Muscle of arm (tissue), 12 donors: ENCODE results near the gene DNAJC18. TPM values are rescaled to one million over a fixed set of nuclear protein-coding genes. Genes with fewer than 3 reads are reported as not detected.
"Not testable (repeated sequence)": the region's sequence is repeated elsewhere in the genome, so short reads cannot be mapped to it uniquely, and the experiment has no call there.

Source experiments
- DNase-seq: peaks from one replicate; pipeline ENCODE4 v3.0.0-alpha.2; 2013
- polyA plus RNA-seq, 12 donors: library from polyadenylated mRNA; unstranded; fragments of 120-200 nt; gene quantifications; one replicate each; pipeline ENCODE4 v1.2.1, GENCODE V29; 2013; ENCODE audit not compliant: insufficient read length in 12 of 12

Gene DNAJC18
- polyA plus RNA-seq, 12 donors: 10.4 to 82.0 (median 27.2) TPM

DNA sequence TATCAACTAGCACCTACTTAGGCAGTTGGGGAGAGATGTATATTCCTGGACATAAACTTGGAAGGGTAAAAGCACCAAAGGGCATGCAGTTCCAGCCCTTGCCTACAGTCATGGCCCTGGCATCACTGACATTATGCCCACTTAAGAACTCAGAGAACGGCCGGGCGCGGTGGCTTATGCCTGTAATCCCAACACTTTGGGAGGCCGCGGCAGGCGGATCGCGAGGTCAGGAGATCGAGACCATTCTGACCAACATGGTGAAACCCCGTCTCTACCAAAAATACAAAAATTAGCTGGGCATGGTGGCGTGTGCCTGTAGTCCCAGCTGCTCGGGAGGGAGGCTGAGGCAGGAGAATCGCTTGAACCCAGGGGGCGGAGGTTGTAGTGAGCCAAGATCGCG lies 1.1 kb upstream of the DNAJC18 start:
- DNase-seq: not testable (repeated sequence)

DNA sequence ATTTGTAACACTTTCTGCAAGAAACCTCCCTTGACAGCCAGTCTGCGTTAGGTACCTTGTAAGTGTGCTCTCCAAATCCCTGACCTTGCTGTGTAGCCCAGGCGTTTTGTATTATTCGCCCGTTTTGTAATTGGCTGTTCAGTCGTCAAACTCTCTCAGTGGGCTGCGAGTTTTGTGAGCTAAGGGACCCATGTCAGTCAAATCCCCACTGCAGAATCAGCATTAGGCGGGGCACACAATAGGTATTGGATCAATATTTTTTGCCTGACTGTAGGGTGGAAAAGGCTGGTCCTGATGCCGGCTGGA lies 665 bp downstream of the DNAJC18 start:
- DNase-seq: no peak

DNA sequence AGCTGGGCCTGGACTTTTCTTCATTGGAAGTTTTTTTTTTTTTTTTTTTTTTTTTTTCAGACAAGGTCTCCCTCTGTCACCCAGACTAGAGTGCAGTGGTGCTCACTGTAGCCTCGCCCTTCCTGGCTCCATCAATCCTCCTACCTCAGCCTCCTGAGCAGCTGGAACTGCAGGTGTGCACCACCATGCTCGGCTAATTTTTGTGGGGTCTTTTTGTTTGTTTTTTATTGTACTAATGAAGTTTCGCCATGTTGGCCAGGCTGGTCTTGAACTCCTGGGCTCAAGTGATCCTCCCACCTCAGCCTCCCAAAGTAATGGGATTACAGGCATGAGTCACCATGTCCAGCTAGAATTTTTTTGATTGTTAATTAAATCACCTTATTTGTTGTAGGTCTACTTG lies 3.6 kb downstream of the DNAJC18 start:
- no peak for DNase-seq

DNA sequence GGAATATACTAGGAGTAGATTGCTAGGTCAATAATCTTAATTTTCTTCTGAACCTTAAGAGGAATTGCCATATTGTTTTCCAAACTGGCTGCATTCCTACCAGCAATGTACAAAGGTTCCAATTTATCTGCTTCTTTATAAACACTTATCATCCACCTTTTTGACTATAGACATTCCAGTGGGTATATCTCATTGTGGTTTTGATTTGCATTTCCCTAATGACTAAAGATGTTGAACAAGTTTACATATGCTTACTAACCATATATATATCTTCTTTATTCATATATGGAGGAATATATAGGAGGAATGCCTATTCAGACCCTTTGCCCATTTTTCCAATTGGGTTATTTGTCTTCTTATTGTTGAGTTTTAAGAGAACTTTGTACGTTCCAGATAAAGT lies 7.6 kb downstream of the DNAJC18 start:
- DNase-seq: no peak

DNA sequence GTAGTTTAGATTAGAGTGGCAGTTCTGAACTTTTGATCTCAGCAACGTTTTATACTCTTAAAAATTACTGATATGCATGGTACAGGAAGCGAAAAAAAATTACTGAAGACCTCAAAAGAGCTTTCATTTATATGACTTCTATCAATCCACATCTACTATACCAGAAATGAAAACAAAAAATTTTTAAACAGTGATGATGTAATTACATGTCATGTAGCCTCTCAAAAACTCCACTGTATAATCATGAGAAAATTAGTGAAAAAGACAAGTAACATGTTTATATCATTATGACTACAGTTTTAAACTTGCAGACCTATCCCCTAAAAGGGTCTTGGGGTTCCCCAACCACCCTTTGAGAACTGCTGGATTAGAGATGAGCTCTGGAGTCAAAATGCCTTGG lies 9.3 kb downstream of the DNAJC18 start:
- DNase-seq: no peak

DNA sequence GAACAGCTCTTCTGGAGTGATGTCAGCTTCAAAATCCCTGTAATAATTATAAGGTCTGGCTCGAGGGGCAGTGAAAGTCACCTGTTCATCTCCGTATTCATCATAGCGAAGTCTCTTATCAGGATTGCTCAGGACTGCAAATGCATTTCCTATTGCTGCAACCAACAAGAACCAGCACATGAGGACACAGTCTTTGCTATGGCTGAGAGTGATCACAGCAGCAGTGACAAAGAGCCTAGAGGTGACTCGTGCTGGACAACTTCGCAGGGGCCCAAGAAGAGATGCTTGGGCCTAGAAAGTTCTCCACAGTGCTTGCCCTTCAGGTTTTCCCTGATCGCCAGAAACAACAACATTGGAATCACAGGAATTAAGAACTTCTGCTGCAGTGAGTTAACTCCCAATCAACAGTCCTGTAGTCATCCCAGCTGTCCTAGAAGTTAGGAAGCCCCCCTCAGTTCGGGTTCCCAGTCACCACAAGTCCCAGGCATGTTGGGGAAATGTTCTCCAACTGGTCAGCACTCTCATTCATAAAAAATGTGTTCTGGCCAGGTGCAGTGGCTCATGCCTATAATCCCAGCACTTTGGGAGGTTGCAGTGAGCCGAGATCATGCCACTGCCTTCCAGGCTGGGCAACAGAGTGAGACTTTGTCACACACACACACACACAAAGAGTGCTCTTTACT lies 13.0 kb downstream of the DNAJC18 start:
- no peak for DNase-seq

DNA sequence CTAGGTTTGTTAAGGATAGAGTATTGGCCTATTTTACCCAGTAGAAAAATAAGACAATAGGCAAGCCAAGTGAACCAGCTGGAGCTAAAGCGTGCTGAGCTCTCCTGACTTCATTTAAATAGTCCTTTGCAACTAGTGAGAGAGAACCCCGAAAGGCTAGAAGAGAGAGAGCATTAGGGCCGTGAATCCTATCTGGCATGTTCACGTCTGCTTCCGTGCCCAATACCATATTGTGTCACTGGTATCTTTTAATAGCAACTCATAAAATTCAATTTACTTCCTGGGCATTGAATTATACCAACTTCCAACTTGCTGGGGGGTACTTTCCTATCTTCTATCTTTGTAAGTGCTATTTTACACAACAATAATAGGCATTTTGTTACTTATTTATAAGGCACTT lies 13.8 kb downstream of the DNAJC18 start:
- no peak for DNase-seq

DNA sequence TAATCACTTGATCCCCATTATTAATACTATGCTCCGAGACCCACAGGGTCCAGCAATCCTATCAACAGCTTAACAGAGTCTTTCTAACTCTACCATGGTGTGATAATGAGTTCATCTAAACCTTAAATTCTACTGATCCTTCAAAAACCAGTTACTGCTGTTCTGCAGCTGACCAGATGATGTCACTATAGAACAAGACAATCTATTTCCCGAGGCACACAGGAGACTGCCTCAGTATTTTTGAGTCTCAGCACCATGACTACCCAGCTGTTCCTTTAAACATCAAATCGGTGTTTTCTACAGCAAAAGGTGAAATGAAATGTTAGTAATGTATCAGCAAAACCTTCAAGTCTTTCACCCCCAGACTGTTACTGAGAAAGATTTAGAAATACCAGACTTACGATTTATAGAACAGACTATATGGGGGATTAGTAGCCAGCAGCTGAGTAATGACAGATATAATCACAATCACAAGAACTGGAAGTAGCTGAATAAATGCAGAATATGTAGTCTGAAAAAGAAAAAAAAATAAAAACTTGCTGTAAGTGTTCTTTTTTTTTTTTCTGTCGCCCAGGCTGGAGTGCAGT lies 16.9 kb downstream of the DNAJC18 start:
- peak; percentile 75 for DNase-seq

DNA sequence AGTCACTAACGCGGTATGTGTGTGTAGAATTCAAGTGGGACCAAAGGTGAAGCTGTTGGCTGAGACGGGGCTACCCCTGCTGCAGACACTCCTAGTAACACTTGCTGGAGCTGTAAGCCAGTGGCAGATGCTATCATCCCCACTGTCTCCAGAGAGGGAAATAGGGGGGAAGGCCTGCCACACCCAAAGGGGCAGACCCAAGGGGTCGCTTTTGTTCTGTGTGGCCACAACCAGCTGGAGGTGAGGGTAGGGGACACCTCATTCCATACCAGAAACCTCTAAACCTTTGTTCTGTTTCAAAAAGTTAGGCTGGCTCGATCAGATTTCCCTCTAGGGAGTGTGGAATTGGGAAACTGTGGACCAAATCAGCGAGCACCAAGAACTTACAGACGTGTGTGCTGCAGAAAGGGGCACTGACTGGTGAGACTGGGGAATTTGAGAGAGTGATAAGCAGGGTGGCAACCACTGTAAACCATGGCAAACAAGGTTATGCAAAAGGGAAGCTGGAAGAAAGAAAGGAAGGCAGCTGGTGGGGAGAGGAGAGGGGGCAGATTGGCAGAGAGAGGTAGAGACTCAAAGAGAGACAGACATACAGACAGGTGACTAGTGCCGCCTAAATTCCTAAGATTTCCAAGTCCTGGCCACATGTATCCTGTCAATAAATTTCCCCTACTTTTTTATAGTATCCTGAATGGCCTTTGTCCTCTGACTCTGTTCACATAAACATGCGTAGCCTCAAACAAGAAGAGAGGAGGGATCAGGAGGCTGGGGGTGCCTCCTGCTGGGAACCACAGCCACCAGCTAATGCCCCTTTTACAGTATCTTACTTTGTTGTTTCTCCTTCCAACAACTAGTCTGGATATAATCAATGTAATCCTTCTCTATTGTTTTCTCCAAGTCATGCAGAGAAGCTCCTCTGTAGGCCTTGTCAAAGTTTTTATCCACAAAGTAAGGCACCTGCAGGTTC lies 19.8 kb downstream of the DNAJC18 start:
- no peak for DNase-seq

DNA sequence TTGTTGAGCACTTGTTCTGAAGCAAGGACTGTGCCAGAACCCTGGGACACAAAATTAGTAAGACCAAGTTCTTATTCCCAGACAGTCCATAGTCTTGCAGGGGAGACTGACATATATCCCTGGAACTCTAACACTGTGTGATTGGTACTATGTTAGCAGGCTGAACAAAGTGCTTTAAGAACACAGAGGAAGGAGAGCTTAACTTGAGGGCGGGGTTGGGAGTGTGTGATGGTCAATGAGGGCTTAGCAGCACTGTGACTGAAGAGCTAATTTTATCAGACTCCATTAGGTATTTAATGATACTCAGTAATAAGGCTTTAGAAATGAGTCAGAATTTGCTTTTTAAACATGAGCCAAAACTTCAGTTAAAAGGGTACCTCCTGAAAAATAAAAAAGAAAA lies 20.5 kb downstream of the DNAJC18 start:
- DNase-seq: no peak

DNA sequence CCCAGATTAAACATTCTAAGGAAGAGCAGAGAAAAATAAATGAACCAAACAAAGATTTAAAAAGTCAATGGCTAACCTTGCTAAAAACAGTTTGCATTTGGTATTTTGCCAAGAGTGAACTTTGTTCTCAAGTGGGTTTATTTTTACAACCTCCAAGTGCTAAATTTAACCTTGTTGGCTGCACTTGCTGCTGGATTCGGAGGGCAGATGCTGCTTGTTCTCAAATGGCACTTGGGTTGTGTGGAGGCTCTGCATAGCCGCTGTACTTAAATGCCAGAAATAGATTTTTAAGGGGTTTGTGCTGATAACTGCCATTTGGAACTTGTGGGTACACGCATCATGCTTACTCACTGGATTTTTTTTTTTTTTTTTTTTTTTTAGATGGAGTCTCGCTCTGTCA lies 22.1 kb downstream of the DNAJC18 start:
- DNase-seq: no peak

DNA sequence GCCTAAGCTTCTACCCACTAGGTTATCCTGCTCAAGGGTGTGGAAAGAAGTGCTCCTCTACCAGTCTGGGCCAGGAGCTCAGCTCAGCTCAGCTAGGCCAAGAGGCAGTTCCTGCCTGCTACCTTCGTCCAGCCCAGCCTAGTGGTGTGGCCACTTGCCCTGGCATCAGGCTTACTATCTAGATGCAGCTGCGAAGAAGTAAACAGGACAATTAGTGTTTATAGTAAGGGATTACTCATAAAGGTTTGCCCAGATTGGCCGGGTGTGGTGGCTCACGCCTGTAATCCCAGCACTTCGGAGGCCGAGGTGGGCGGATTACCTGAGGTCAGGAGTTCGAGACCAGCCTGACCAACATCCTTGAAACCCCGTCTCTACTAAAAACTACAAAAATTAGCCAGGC lies 22.7 kb downstream of the DNAJC18 start:
- no peak for DNase-seq

DNA sequence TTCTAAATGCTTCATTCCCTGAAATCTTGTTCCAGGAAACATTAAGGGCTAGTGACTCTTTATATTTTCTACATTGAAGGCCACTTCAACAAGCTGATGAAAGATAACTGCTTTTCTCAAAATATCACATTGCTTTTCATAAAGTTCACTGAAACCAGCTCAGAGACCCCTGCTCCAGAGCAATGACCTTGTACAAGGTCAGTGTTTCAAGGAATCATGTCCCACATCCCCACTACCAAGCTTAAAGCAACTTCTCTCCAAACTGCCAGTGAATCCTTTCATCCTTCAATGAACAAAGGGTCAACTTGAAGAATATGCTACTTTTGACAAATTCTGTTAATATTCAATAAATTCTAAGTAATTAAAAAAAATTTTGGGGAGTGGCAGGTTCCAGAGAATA lies 23.5 kb downstream of the DNAJC18 start:
- DNase-seq: no peak

DNA sequence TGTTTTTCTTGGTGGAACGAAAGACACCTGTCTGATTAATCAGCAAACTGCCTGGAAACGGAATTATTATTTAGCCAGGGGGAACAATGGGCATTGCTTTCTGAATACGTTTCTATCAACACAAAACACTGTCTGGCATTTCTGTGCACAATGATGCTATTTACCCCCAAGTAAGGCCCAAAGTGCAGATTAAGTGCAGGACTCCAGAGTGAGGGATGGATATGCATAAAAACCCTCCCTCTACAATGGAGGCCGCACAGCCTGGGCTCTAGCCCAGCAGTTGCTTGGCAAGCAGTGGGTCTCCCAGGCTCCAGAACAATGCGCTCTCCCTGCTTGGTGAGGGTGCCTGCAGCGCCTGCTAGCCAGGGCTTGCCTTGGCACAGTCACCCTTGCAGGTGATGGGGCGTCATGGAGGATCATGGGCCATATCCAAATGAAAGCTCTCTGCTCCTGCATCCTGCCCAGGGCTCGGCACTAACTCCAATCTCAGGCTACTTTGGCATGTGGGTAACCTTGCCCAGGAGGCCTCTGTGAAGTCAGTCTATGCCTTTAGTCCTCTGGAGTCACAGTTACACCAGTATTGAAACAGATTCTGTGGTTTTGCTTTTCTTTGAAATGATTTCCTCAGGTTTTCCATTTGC lies 24.0 kb downstream of the DNAJC18 start:
- DNase-seq: no peak

DNA sequence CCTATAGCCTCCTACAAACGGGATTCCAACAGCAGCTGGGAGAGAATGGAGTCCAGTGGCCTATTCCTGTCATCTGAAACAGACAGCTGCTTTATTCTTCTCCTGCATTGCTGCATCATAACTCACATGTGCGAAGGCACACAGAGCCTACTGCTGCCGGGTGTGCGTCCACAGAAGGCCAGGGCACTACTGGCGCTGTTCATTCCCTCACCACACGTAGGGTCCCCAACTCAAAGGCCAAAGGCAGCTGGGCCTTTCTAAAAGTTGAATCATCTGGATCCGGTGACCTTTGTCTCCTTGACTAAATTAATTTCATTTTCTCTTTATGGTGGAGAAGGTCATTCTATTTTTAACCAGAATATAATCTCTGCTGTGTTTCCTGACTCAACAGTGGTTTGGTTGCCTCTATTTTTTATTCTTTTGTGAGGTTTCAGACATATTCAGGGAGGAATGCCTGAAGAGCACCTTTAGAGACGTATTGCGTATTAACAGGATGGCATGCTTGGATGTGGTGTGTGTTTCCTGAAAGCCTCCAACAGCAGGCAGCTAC lies 24.7 kb downstream of the DNAJC18 start:
- DNase-seq: no peak

DNA sequence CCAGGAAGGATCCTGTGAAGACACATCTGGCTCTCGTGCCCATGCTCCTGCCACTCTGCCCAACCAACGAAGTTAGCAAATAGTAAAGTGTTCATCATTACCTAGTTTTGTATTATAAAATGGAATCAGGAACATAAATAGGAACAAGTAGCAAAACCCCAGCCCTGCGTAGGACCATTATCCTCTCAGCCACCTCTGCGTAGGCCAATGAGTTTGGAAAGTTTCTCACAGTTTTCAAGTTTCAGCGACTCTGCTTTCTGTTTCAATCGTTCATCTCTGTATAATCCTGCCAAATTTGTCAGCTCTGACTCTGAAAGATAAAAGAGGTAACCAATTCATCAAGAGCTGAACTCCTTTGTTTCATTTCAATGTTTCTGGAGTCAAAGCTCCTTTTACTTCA lies 25.4 kb downstream of the DNAJC18 start:
- no peak for DNase-seq

DNA sequence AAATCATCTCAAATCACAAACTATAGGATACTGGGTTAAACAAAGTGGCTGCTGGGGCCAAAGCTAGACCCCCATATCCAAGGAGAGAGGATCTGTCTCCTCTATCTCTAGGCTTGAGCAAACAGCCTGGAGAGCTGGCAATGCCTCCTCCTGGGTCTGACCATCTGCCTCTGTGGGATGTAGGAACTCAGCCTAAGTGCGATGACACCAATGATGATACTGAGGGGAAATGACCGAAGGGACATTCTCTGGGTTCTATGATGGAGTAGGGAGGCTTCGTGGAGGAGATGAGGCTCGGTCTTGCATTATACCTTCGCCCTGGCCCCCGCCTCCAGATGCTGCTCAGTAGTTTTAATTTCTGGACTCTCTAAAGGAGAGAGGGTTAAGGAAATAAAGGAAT lies 26.2 kb downstream of the DNAJC18 start:
- DNase-seq: no peak

DNA sequence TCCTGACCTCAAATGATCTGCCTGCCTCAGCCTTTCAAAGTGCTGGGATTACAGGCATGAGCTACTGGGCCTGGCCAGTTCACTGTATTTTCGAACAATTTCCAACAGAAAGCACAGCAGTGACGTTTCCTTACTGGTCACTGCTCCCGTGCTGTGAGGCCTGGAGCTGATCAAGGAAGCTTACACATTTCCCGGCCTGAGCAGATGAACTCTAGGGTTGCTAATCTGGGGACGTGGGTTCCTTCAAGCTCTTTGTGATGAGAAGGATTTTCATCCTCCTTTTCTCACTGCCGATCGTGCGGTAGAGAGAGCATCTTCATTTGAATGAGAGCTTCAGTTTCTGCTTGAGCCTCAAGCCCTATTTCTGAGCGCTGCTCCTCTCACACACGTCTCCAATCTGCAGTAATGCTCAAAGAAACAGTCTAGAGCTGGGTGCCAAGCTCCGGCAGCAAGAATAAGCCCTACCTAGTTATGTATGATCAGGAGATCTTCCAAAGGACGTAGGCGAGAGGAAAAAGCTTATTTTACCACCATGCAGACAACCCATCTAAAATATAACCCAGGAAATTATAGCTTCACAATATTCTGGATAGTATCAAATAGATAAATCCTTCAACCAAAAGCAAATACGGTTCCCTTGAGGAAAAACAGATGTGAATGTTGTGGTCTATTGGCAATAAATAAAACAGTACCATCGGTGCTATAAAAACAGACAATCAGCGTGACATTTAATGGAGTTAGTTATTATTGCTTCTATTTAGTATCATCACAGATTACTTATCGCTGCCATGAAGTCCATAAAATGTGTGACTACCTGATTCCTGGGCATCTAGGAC lies 28.1 kb downstream of the DNAJC18 start:
- no peak for DNase-seq

DNA sequence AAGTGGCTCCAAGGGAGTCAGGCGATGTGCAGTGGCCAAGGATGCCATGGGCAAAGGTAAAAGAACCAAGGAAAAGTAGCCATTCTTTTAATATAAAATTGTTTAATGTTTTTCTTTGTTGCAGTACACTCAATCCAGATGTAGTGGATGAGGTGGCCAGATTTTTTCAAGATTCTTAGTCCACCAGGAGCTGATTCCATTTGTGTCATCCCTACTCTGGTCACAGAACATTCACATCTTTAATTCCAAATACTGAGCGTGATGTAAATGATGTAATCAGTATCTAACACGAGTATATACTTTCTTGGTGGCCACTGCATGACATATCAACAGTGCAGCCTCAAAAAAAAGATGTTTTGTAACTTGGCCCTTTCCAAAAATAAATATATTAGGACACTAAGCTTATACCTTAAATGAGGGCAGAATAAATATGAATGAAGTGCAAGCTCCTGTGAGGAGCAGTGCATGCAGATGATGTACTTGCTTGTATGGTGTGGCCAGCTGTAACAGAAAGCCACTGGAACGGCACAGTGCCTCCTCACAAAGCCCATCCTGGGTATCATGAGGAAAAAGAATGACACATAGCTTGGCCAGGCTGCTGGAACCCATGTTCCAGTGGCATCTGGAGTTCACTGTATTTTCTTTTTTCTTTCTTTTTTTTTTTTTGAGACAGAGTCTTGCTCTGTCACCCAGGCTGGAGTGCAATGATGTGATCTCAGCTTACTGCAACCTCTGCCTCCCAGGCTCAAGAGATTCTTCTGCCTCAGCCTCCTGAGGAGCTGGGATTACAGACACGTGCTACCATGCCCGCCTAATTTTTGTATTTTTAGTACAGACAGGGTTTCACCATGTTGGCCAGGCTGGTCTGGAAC lies 29.0 kb downstream of the DNAJC18 start:
- no peak for DNase-seq

DNA sequence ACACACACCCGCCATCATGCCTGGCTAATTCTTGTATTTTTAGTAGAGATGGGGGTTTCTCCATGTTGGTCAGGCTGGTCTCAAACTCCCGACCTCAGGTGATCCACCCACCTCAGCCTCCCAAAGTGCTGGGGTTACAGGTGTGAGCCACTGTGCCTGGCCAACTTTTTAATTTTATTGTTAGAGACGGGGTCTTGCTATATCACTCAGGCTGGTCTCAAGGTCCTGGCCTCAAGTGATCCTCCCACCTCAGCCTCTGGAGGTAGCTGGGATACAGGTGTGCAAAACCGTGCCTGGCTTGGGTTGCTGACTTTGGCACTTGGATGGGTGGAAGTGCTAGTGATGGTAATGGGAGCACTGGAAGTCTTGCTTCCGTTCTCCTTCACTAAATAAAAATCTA lies 30.2 kb downstream of the DNAJC18 start:
- DNase-seq: not testable (repeated sequence)
